GM23338 (cell line): ENCODE data around the gene MAPKAPK3.
A peak's percentile ranks its signal among the peaks of the same experiment; 100 is the strongest.

Experiments
- CREB1 ChIP-seq: fragments of 250-450 bp; sonication (Bioruptor Pico); IDR thresholded peaks from 2 replicates; pipeline ENCODE4 v1.5.0; 2020; ENCODE audit warnings: low read depth, mild to moderate bottlenecking, moderate library complexity
- CTCF ChIP-seq, 2 experiments: fragments of 200-600 bp in 1 of 2; sonication (generic) in 1 of 2; conservative IDR thresholded peaks; 2 replicates each; pipeline versions ENCODE4 v1.5.1 to v1.6.1; 2016 to 2017; ENCODE audit warnings: antibody characterized with exemption in 2 of 2, low read depth in 2 of 2, mild to moderate bottlenecking in 2 of 2, moderate library complexity in 1 of 2
- EZH2 ChIP-seq: fragments of 200-600 bp; sonication (generic); IDR thresholded peaks from one replicate; pipeline ENCODE4 v1.8.0; 2017; ENCODE audit warnings: antibody characterized with exemption, mild to moderate bottlenecking, low read depth; ENCODE audit not compliant: unreplicated experiment
- EZH2phosphoT487 ChIP-seq: fragments of 200-600 bp; sonication (generic); IDR thresholded peaks from one replicate; pipeline ENCODE4 v1.8.1; 2018; ENCODE audit warnings: antibody characterized with exemption; ENCODE audit not compliant: unreplicated experiment
- JUNB ChIP-seq: IDR thresholded peaks from one replicate; pipeline ENCODE4 v1.6.1; 2016; ENCODE audit warnings: antibody characterized with exemption; ENCODE audit not compliant: unreplicated experiment
- NANOG ChIP-seq: IDR thresholded peaks from 2 replicates; pipeline ENCODE4 v1.6.1; 2016; ENCODE audit warnings: antibody characterized with exemption, borderline replicate concordance
- POLR2AphosphoS5 ChIP-seq: IDR thresholded peaks from 2 replicates; pipeline ENCODE4 v1.6.1; 2016; ENCODE audit warnings: antibody characterized with exemption, low read depth
- REST ChIP-seq: IDR thresholded peaks from one replicate; pipeline ENCODE4 v1.6.1; 2018; ENCODE audit warnings: antibody characterized with exemption; ENCODE audit not compliant: unreplicated experiment

GRCh38 chr3:50567386-50568167 is 49.4 kb upstream of the MAPKAPK3 start, which contains the start of gene C3orf18:
- peak; percentile 76 for TF ChIP-seq POLR2AphosphoS5
- no peak for TF ChIP-seq CTCF (conservative IDR thresholded peaks at IDR 0.05; ENCODE audit: low read depth in 2 of 2)
- TF ChIP-seq EZH2, result no peak
- no peak for TF ChIP-seq JUNB
- TF ChIP-seq EZH2phosphoT487, result no peak
- no peak for TF ChIP-seq REST
- peak; percentile 64; the same call in 1 of the 2 replicates for TF ChIP-seq CREB1 (CRISPR knock-in tag)
- no peak for TF ChIP-seq NANOG
